ENCODE results near the gene KLHL2. TPM values are rescaled to one million over a fixed set of nuclear protein-coding genes. Genes with fewer than 3 reads are reported as not detected.
A peak's percentile ranks its signal among the peaks of the same experiment; 100 is the strongest.

KLHL2 gene
- total and polyA plus RNA-seq, 2 of the 13 experiments (the other 11 are each of a cell fraction or from before 2014, with no cell fraction given), result 9.2 to 17.6 TPM

DNA sequence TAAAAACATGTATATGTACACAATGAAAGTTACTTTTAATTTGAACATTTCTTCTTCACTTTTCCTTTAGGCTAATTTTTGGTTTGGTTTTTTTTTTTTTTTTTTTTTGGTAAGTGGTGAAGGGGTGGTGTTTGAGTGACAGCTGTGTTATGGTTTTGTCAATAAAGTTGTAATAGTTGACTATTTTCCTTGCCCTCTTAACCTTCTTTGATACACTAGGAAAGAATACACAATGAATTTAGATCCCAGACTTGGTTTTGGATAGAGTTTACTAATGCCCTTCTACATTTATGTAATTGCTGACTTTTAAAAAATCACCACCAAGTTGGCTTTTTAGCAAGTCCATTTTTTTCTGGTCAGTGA, 82.0 kb downstream of the KLHL2 start (continued):
- TF ChIP-seq ZBTB40 (IDR thresholded peaks at IDR 0.05) (0 out of 2 replicates have a peak, but pooled peaks have one; percentile 27), ZBTB40 (CRISPR knock-in tag; IDR thresholded peaks at IDR 0.05) (no peak), CSRNP2 (CRISPR knock-in tag; conservative IDR thresholded peaks at IDR 0.05; ENCODE audit: low read depth) (no peak), REL (CRISPR knock-in tag; conservative IDR thresholded peaks at IDR 0.05) (no peak), ZMYM4 (CRISPR knock-in tag; IDR thresholded peaks at IDR 0.05) (no peak), MAFF (IDR thresholded peaks at IDR 0.05; ENCODE audit: low read depth, low read length) (0 out of 2 replicates have a peak, but pooled peaks have one; percentile 29)
